Measurements from ENCODE around the gene KCNMB1. TPM values are rescaled to one million over a fixed set of nuclear protein-coding genes. Genes with fewer than 3 reads are reported as not detected.

Gene KCNMB1
- total RNA-seq, 4 donors from 2014 or later, result 0.20 to 0.29 (median 0.25) TPM

- 90 to 96% methylated on average over 7 to 8 of the region's 8 CpGs for WGBS, 2 donors
- TF ChIP-seq, protein P1, sequence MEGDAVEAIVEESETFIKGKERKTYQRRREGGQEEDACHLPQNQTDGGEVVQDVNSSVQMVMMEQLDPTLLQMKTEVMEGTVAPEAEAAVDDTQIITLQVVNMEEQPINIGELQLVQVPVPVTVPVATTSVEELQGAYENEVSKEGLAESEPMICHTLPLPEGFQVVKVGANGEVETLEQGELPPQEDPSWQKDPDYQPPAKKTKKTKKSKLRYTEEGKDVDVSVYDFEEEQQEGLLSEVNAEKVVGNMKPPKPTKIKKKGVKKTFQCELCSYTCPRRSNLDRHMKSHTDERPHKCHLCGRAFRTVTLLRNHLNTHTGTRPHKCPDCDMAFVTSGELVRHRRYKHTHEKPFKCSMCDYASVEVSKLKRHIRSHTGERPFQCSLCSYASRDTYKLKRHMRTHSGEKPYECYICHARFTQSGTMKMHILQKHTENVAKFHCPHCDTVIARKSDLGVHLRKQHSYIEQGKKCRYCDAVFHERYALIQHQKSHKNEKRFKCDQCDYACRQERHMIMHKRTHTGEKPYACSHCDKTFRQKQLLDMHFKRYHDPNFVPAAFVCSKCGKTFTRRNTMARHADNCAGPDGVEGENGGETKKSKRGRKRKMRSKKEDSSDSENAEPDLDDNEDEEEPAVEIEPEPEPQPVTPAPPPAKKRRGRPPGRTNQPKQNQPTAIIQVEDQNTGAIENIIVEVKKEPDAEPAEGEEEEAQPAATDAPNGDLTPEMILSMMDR (IDR thresholded peaks at IDR 0.05), result no peak
- TF ChIP-seq POLR2A (IDR thresholded peaks at IDR 0.05), result no peak
- H3K9me3 ChIP-seq, result no peaks in the 10 kb centered on the region
- intact Hi-C loops (cut with DNase I), result no loop called here
- no peak overlapping the region for H3K4me3 ChIP-seq (replicated peaks in 1 of 3)
- no peaks in the 10 kb centered on the region for H3K27me3 ChIP-seq
- H3K36me3 ChIP-seq, result no peaks in the 10 kb centered on the region
- no peaks in the 10 kb centered on the region for H3K4me1 ChIP-seq
- DNase-seq, result no peak
- no peak overlapping the region for H3K27ac ChIP-seq
Observed at GRCh38 chr5:170365011-170365410, 24.2 kb downstream of the KCNMB1 start.

DNA sequence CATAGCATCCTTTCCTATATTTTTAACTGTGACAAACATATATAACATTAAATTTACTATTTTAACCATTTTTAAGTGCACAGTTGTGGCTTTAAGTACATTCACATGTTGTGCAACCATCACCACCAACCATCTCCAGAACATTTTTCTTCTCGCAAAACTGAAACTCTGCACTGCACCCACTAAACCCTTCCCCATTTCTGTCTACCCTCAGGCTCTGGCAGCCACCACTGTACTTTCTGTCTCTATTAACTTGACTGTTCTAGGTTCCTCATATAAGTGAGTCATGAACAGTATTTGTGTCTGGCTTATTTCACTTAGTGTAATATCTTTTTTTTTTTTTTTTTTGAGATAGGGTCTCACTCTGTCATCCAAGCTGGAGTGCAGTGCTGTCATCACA, 25.5 kb downstream of the KCNMB1 start:
- Histone ChIP-seq H3K27me3 (no peaks in the 10 kb centered on the region), H3K4me1 (no peaks in the 10 kb centered on the region), H3K4me3 (replicated peaks in 1 of 3) (no peak overlapping the region), H3K9me3 (no peaks in the 10 kb centered on the region), H3K27ac (no peak overlapping the region), H3K36me3 (no peaks in the 10 kb centered on the region)
- intact Hi-C loops (cut with DNase I), result no loop called here
- no peak for DNase-seq
- WGBS, 2 donors, result 85 to 95% methylated on average over 1 of the region's 1 CpG
- no peak for TF ChIP-seq POLR2A (IDR thresholded peaks at IDR 0.05)
- TF ChIP-seq, protein P1 (IDR thresholded peaks at IDR 0.05), result no peak

- no peaks in the 10 kb centered on the region for H3K27me3 ChIP-seq
- no peak overlapping the region for H3K4me3 ChIP-seq (replicated peaks in 1 of 3)
- DNase-seq, result no peak
- H3K27ac ChIP-seq, result peak overlapping the region in 1 of 3 donors; percentile 23
- H3K36me3 ChIP-seq, result no peaks in the 10 kb centered on the region
- no peak for TF ChIP-seq POLR2A (IDR thresholded peaks at IDR 0.05)
- TF ChIP-seq, protein P1 (IDR thresholded peaks at IDR 0.05), result no peak
- no peaks in the 10 kb centered on the region for H3K4me1 ChIP-seq
- intact Hi-C loops (cut with DNase I), result no loop called here
- 78 to 93% methylated on average over 6 of the region's 6 CpGs for WGBS, 2 donors
- H3K9me3 ChIP-seq, result no peaks in the 10 kb centered on the region
Observed at GRCh38 chr5:170362656-170363055, 26.5 kb downstream of the KCNMB1 start.

DNA sequence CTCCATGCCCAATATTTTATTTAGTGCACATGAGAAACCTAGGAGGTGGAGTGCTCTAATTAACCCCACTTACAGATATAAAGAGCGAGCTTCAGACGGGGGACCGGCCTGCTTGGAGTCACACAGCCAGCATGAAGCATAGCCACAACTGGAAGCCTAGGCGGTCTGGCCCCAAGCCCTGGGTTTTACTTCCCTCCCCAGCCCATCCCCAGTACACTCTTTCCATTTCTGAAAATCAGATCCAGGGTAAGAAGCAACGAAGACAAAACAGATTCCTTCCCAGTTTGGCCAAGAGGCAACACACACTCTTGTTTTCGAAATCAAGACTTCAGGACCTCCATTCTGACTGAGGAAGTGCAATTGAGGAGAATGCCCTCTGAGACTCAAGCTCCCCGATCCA, 27.1 kb downstream of the KCNMB1 start:
- no peak for DNase-seq
- intact Hi-C loops (cut with DNase I), result no loop called here
- no peaks in the 10 kb centered on the region for H3K36me3 ChIP-seq
- no peak for TF ChIP-seq POLR2A (IDR thresholded peaks at IDR 0.05)
- TF ChIP-seq, protein P1 (IDR thresholded peaks at IDR 0.05), result no peak
- H3K4me1 ChIP-seq, result no peaks in the 10 kb centered on the region
- no peaks in the 10 kb centered on the region for H3K9me3 ChIP-seq
- H3K27ac ChIP-seq, result peak overlapping the region in 1 of 3 donors; percentile 23
- H3K27me3 ChIP-seq, result no peaks in the 10 kb centered on the region
- H3K4me3 ChIP-seq (replicated peaks in 1 of 3), result no peak overlapping the region
- WGBS, 2 donors, result 79 to 82% methylated on average over 7 of the region's 7 CpGs

DNA sequence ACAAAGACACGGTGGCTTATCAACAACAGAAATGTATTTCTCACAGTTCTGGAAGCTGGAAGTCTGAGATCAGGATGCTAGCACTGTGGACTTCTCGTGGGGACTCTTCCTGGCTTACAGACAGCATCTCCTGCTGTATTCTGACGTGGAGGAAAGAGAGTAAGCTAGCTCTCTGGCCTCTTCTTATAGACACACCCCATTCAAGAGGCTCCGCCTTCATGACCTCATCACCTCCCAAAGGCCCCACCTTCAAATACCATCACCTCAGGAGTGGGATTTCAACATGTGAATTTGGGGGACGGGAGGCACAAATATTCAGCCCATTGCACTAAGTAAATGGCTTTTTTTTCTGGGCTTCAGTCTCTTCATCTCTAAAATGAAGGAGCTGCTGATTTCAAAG, 27.6 kb downstream of the KCNMB1 start:
- peak overlapping the region in 1 of 3 donors; percentile 23 for H3K27ac ChIP-seq
- no peak overlapping the region for H3K4me3 ChIP-seq (replicated peaks in 1 of 3)
- no peaks in the 10 kb centered on the region for H3K4me1 ChIP-seq
- no peak for TF ChIP-seq POLR2A (IDR thresholded peaks at IDR 0.05)
- TF ChIP-seq, protein P1 (IDR thresholded peaks at IDR 0.05), result no peak
- WGBS, 2 donors, result 75 to 84% methylated on average over 5 of the region's 5 CpGs
- DNase-seq, result no peak
- H3K27me3 ChIP-seq, result no peaks in the 10 kb centered on the region
- intact Hi-C loops (cut with DNase I), result no loop called here
- no peaks in the 10 kb centered on the region for H3K36me3 ChIP-seq
- H3K9me3 ChIP-seq, result no peaks in the 10 kb centered on the region

Data from thyroid gland (tissue), 4 donors.